Smooth muscle cell (in vitro differentiated cells): Measurements from ENCODE around the gene NTRK2. TPM values are rescaled to one million over a fixed set of nuclear protein-coding genes. Genes with fewer than 3 reads are reported as not detected.

Experiments used
- DNase-seq: peaks from one replicate; lab custom pipeline; 2025; ENCODE audit not compliant: unreplicated experiment; lab: John Stamatoyannopoulos, UW
- H2AFZ ChIP-seq: fragments of 200-600 bp; sonication (generic); 2 replicates; pipeline ENCODE4 v1.6.0; 2016; ENCODE audit warnings: antibody characterized with exemption, low read depth, mild to moderate bottlenecking
- H3F3A ChIP-seq: fragments of 200-600 bp; sonication (generic); 2 replicates; pipeline ENCODE4 v1.6.0; 2017; ENCODE audit warnings: antibody characterized with exemption, low read depth
- H3K27ac ChIP-seq: fragments of 200-600 bp; sonication (generic); 2 replicates; pipeline ENCODE4 v1.5.1; 2016; ENCODE audit warnings: low read depth, mild to moderate bottlenecking
- H3K27me3 ChIP-seq: fragments of 200-600 bp; sonication (generic); 2 replicates; pipeline ENCODE4 v1.6.1; 2016; ENCODE audit warnings: low read depth, mild to moderate bottlenecking
- H3K36me3 ChIP-seq: fragments of 200-600 bp; sonication (generic); 2 replicates; pipeline ENCODE4 v1.5.1; 2016; ENCODE audit warnings: low read depth
- H3K4me1 ChIP-seq: fragments of 200-600 bp; sonication (generic); 2 replicates; pipeline ENCODE4 v1.5.1; 2016; ENCODE audit warnings: low read depth
- H3K4me2 ChIP-seq: fragments of 200-600 bp; sonication (generic); 2 replicates; pipeline ENCODE4 v1.6.0; 2016; ENCODE audit warnings: mild to moderate bottlenecking
- H3K4me3 ChIP-seq: fragments of 200-600 bp; sonication (generic); 2 replicates; pipeline ENCODE4 v1.5.1; 2016; ENCODE audit warnings: mild to moderate bottlenecking
- H3K79me2 ChIP-seq: fragments of 200-600 bp; sonication (generic); 2 replicates; pipeline ENCODE4 v1.6.0; 2016; ENCODE audit warnings: low read depth, mild to moderate bottlenecking
- H3K9ac ChIP-seq: fragments of 200-600 bp; sonication (generic); 2 replicates; pipeline ENCODE4 v1.6.0; 2016; ENCODE audit warnings: low read depth
- H3K9me3 ChIP-seq: fragments of 200-600 bp; sonication (generic); replicated peaks from 2 replicates; pipeline ENCODE4 v1.5.1; 2016; ENCODE audit warnings: low read depth
- H4K20me1 ChIP-seq: fragments of 200-600 bp; sonication (generic); 2 replicates; pipeline ENCODE4 v1.6.0; 2016; ENCODE audit warnings: low read depth
- WGBS: methylation state at CpG from one replicate; pipeline ENCODE4 v1.1.7; 2016; ENCODE audit warnings: low lambda C conversion rate; 5-methylcytosine and 5-hydroxymethylcytosine counted together
- polyA plus RNA-seq: library from polyadenylated mRNA; unstranded; fragments of >200 nt; fragmentation: Nextera tagmentation; extraction: Ambion mirVana; gene quantifications from 2 replicates; pipeline ENCODE4 v1.2.1, GENCODE V29; 2016
- total RNA-seq: library from RNA; depleted of rRNA; stranded (reverse); fragments of >200 nt; gene quantifications from 2 replicates; pipeline ENCODE4 v1.2.3, GENCODE V29; 2014
- TF ChIP-seq, protein P1 (sequence below): fragments of 200-600 bp; sonication (generic); IDR thresholded peaks from 2 replicates; pipeline ENCODE4 v1.5.1; 2017; ENCODE audit warnings: borderline replicate concordance, mild to moderate bottlenecking, antibody characterized with exemption; ENCODE audit not compliant: insufficient read depth, poor library complexity, severe bottlenecking

Gene NTRK2
- total and polyA plus RNA-seq, 2 experiments from 2014 or later = 1.7 to 3.9 TPM

GRCh38 chr9:84900421-84900820 lies 230.9 kb downstream of the NTRK2 start:
- TF ChIP-seq, protein P1, sequence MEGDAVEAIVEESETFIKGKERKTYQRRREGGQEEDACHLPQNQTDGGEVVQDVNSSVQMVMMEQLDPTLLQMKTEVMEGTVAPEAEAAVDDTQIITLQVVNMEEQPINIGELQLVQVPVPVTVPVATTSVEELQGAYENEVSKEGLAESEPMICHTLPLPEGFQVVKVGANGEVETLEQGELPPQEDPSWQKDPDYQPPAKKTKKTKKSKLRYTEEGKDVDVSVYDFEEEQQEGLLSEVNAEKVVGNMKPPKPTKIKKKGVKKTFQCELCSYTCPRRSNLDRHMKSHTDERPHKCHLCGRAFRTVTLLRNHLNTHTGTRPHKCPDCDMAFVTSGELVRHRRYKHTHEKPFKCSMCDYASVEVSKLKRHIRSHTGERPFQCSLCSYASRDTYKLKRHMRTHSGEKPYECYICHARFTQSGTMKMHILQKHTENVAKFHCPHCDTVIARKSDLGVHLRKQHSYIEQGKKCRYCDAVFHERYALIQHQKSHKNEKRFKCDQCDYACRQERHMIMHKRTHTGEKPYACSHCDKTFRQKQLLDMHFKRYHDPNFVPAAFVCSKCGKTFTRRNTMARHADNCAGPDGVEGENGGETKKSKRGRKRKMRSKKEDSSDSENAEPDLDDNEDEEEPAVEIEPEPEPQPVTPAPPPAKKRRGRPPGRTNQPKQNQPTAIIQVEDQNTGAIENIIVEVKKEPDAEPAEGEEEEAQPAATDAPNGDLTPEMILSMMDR = no peak
- H3F3A ChIP-seq = no peaks in the 10 kb centered on the region
- no peaks in the 10 kb centered on the region for H3K36me3 ChIP-seq
- peaks cover 90% of the 10 kb centered on the region for H3K27me3 ChIP-seq
- 87% methylated on average over 2 of the region's 2 CpGs for WGBS
- H3K9ac ChIP-seq = no peak overlapping the region
- no peaks in the 10 kb centered on the region for H3K9me3 ChIP-seq
- no peak overlapping the region for H3K4me2 ChIP-seq
- H4K20me1 ChIP-seq = no peaks in the 10 kb centered on the region
- peaks cover 7% of the 10 kb centered on the region for H3K4me1 ChIP-seq
- H3K79me2 ChIP-seq = no peaks in the 10 kb centered on the region
- H3K27ac ChIP-seq = no peak overlapping the region
- DNase-seq = no peak
- H3K4me3 ChIP-seq = no peak overlapping the region
- no peak overlapping the region for H2AFZ ChIP-seq

DNA sequence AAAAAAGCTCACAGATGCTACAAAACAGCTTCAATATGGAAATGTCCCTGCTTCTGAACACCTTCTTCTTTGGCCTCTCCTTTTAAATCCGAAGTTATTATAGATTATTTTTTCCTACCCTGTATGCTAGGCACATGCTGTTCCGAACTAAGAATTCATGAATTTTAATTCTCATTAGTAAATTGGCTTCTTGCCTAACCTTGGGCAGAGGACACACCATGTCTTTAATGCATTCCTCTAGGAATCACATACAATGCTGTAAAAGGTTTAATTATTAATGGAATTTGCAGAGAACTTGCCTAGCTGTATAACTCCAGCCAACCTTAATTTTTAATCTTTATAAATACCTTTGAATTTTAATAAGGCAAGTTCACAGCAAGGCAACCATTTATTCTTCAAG lies 234.4 kb downstream of the NTRK2 start:
- no peak overlapping the region for H3K4me2 ChIP-seq
- H3K79me2 ChIP-seq = no peaks in the 10 kb centered on the region
- peaks cover 96% of the 10 kb centered on the region for H3K27me3 ChIP-seq
- H3K4me3 ChIP-seq = no peak overlapping the region
- DNase-seq = no peak
- no peaks in the 10 kb centered on the region for H4K20me1 ChIP-seq
- WGBS = 78% methylated on average over 2 of the region's 2 CpGs
- no peak overlapping the region for H3K27ac ChIP-seq
- TF ChIP-seq, protein P1 = no peak
- no peaks in the 10 kb centered on the region for H3K36me3 ChIP-seq
- no peaks in the 10 kb centered on the region for H3F3A ChIP-seq
- no peaks in the 10 kb centered on the region for H3K9me3 ChIP-seq
- no peaks in the 10 kb centered on the region for H3K4me1 ChIP-seq
- H2AFZ ChIP-seq = no peak overlapping the region
- no peak overlapping the region for H3K9ac ChIP-seq

DNA sequence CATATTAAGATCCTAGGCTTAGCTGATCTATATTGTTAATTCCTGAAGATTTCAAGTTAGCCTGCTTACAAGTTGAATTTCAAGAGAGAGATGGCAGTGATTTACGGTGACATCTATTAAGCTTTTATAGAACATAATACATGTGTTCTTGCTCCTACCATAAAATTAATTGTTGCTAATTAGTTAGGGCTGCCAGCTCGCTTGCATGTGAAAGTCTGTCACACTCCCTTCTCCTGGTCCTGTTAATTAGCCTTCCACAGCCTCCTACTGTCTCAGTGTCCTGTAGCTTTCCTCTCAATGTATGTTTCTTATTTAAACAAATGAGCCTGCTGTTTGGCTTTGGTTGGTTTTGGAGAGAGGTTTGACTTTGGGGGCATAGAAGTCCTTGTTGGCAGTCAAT lies 247.2 kb downstream of the NTRK2 start:
- Histone ChIP-seq H2AFZ (no peak overlapping the region), H3K27me3 (peaks cover 87% of the 10 kb centered on the region), H3K9me3 (no peaks in the 10 kb centered on the region), H3K27ac (no peak overlapping the region), H3K79me2 (no peaks in the 10 kb centered on the region), H3K4me2 (no peak overlapping the region), H3K9ac (no peak overlapping the region), H4K20me1 (no peaks in the 10 kb centered on the region), H3K36me3 (no peaks in the 10 kb centered on the region), H3K4me1 (peaks cover 8% of the 10 kb centered on the region), H3F3A (no peaks in the 10 kb centered on the region), H3K4me3 (no peak overlapping the region)
- TF ChIP-seq, protein P1 = no peak
- 92% methylated on average over 2 of the region's 2 CpGs for WGBS
- no peak for DNase-seq

- Histone ChIP-seq H4K20me1 (no peaks in the 10 kb centered on the region), H3K27me3 (peaks cover 86% of the 10 kb centered on the region), H3K9ac (no peak overlapping the region), H3K4me3 (no peak overlapping the region), H3K9me3 (no peaks in the 10 kb centered on the region), H3K79me2 (no peaks in the 10 kb centered on the region), H2AFZ (no peak overlapping the region), H3K4me1 (peaks cover 8% of the 10 kb centered on the region), H3K36me3 (no peaks in the 10 kb centered on the region), H3K4me2 (no peak overlapping the region), H3K27ac (no peak overlapping the region), H3F3A (no peaks in the 10 kb centered on the region)
- TF ChIP-seq, protein P1 = no peak
- 72% methylated on average over 7 of the region's 7 CpGs for WGBS
- no peak for DNase-seq
Measured at GRCh38 chr9:84917366-84918070, 248.0 kb downstream of the NTRK2 start.
